PC-3 (cell line): ENCODE results near the gene ANXA6. TPM values are rescaled to one million over a fixed set of nuclear protein-coding genes. Genes with fewer than 3 reads are reported as not detected.
"Not testable (repeated sequence)": the region's sequence is repeated elsewhere in the genome, so short reads cannot be mapped to it uniquely, and the experiment has no call there.

Experiments used
- ATAC-seq: fragments of 200-7000 bp; cut with Tn5 transposase; 2 replicates; pipeline ENCODE4 v1.9.1; 2020; ENCODE audit warnings: mild to moderate bottlenecking, moderate library complexity
- BruUV-seq: library from RNA; stranded (reverse); fragments of 400-500 nt; replicated peaks from 2 replicates; lab custom pipeline; 2021; lab: Mats Ljungman, UMichigan
- CTCF ChIA-PET: fragments of 300-600 bp; sonication (Branson Sonifier 250); formaldehyde crosslinking; loops from one replicate; lab custom pipeline; 2022; ENCODE audit warnings: antibody characterized with exemption; lab: Charles Lee
- POLR2A ChIA-PET: fragments of 300-600 bp; sonication (Branson Sonifier 250); formaldehyde crosslinking; loops from one replicate; lab custom pipeline; 2022; ENCODE audit warnings: antibody characterized with exemption; ENCODE audit not compliant: unreplicated experiment; lab: Charles Lee
- DNase-seq: peaks from one replicate; pipeline ENCODE4 v3.0.0-alpha.2; 2015
- H2AFZ ChIP-seq: fragments of 300-600 bp; sonication (generic); 2 replicates; pipeline ENCODE4 v1.6.0; 2016; ENCODE audit warnings: antibody characterized with exemption, low read length
- H3F3A ChIP-seq: fragments of 300-600 bp; sonication (generic); one replicate; pipeline ENCODE4 v1.6.0; 2017; ENCODE audit warnings: antibody characterized with exemption, low read length, control low read depth, mild to moderate bottlenecking; ENCODE audit not compliant: unreplicated experiment
- H3K27ac ChIP-seq: fragments of 300-600 bp; sonication (generic); 2 replicates; pipeline ENCODE4 v1.5.1; 2016; ENCODE audit warnings: mild to moderate bottlenecking, low read length
- H3K27me3 ChIP-seq: fragments of 300-600 bp; sonication (generic); 2 replicates; pipeline ENCODE4 v1.6.1; 2016; ENCODE audit warnings: low read length, mixed read lengths
- H3K36me3 ChIP-seq: fragments of 300-600 bp; sonication (generic); 2 replicates; pipeline ENCODE4 v1.6.1; 2016; ENCODE audit warnings: low read depth, mixed run types, low read length, mixed read lengths
- H3K4me1 ChIP-seq: fragments of 300-600 bp; sonication (generic); 2 replicates; pipeline ENCODE4 v1.5.1; 2016; ENCODE audit warnings: low read length; ENCODE audit not compliant: insufficient read depth
- H3K4me2 ChIP-seq: fragments of 300-600 bp; sonication (generic); 2 replicates; pipeline ENCODE4 v1.6.0; 2016; ENCODE audit warnings: low read length
- H3K4me3 ChIP-seq: fragments of 300-600 bp; sonication (generic); 2 replicates; pipeline ENCODE4 v1.5.1; 2016; ENCODE audit warnings: mild to moderate bottlenecking, low read length, mixed read lengths
- H3K79me2 ChIP-seq: fragments of 300-600 bp; sonication (generic); 2 replicates; pipeline ENCODE4 v1.6.1; 2017; ENCODE audit warnings: low read length, mixed read lengths
- H3K9ac ChIP-seq: fragments of 300-600 bp; sonication (generic); 2 replicates; pipeline ENCODE4 v1.6.0; 2016; ENCODE audit warnings: mild to moderate bottlenecking, low read length
- H3K9me2 ChIP-seq: fragments of 300-600 bp; sonication (generic); replicated peaks from 2 replicates; pipeline ENCODE4 v1.6.1; 2016; ENCODE audit warnings: mixed run types, low read length, mixed read lengths
- H3K9me3 ChIP-seq: fragments of 300-600 bp; sonication (generic); 2 replicates; pipeline ENCODE4 v1.6.1; 2016; ENCODE audit warnings: low read length, mixed read lengths
- H4K20me1 ChIP-seq: fragments of 300-600 bp; sonication (generic); 2 replicates; pipeline ENCODE4 v1.6.1; 2016; ENCODE audit warnings: low read length, mixed read lengths
- EZH2 ChIP-seq: fragments of 300-600 bp; sonication (generic); IDR thresholded peaks from one replicate; pipeline ENCODE4 v1.6.1; 2017; ENCODE audit warnings: antibody characterized with exemption, mild to moderate bottlenecking, low read length; ENCODE audit not compliant: unreplicated experiment
- EZH2phosphoT487 ChIP-seq: fragments of 300-600 bp; sonication (generic); IDR thresholded peaks from 2 replicates; pipeline ENCODE4 v1.6.1; 2018; ENCODE audit warnings: mild to moderate bottlenecking, antibody characterized with exemption, low read length, borderline replicate concordance
- intact Hi-C: fragments of 100-400 bp; cut with micrococcal nuclease; formaldehyde crosslinking; loops from 2 replicates; pipeline ENCODE4 v1.9.0; 2023
- total RNA-seq: library from RNA; depleted of rRNA; stranded (reverse); fragments of >200 nt; gene quantifications from 2 replicates; pipeline ENCODE4 v1.2.3, GENCODE V29; 2014
- TF ChIP-seq, protein P1 (sequence below): fragments of 300-600 bp; sonication (generic); conservative IDR thresholded peaks from 2 replicates; pipeline ENCODE4 v1.5.1; 2017; ENCODE audit warnings: antibody characterized with exemption, low read depth, mild to moderate bottlenecking, low read length

Gene ANXA6
- total RNA-seq, 1 experiment from 2014 or later: 122 TPM

DNA sequence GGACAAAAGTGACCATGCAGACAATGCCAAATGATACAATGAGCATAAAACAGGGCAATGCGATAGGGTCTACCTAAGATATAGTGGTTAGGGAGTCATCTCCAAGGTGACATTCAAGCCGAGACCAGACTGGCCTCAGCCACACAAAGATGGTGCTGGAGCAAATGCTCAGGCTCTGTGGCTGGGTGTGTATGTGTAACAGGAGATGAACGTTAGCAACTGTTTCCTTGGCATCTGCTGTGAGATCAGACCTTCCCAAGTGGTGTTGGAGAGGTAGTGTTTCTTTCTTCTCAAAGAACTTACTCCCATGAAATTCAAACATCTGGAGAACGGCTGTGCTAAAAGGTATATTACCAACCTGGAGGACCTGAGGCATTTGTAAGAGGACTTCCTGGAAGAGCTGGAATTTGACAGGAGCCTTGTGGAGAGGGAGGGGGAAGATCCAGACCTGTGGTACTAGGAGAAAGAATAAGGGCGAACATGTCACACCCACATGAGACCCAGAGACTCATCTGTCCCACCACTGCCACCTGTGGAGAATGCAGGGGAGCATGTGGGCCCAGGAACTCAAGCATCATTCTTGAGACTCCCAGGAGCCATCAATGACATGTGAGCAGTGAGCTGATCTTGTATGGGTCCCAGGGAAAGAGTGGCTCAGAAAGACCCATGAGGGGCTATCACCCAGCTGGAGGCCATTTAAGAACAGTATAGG, 21.4 kb upstream of the ANXA6 start:
- CTCF ChIA-PET: no interaction called here
- H3K27me3 ChIP-seq: no peaks in the 10 kb centered on the region
- H3K27ac ChIP-seq: no peak overlapping the region
- POLR2A ChIA-PET: no interaction called here
- H3K36me3 ChIP-seq: no peaks in the 10 kb centered on the region
- H4K20me1 ChIP-seq: no peaks in the 10 kb centered on the region
- intact Hi-C loops: no loop called here
- no peaks in the 10 kb centered on the region for H3K9me3 ChIP-seq
- BruUV-seq: no TSS peak
- H3K9me2 ChIP-seq: no peaks in the 10 kb centered on the region
- no peak overlapping the region for H3K9ac ChIP-seq
- H3K4me3 ChIP-seq: no peak overlapping the region
- DNase-seq: no peak
- H2AFZ ChIP-seq: no peak overlapping the region
- H3F3A ChIP-seq: no peaks in the 10 kb centered on the region
- TF ChIP-seq, protein P1, sequence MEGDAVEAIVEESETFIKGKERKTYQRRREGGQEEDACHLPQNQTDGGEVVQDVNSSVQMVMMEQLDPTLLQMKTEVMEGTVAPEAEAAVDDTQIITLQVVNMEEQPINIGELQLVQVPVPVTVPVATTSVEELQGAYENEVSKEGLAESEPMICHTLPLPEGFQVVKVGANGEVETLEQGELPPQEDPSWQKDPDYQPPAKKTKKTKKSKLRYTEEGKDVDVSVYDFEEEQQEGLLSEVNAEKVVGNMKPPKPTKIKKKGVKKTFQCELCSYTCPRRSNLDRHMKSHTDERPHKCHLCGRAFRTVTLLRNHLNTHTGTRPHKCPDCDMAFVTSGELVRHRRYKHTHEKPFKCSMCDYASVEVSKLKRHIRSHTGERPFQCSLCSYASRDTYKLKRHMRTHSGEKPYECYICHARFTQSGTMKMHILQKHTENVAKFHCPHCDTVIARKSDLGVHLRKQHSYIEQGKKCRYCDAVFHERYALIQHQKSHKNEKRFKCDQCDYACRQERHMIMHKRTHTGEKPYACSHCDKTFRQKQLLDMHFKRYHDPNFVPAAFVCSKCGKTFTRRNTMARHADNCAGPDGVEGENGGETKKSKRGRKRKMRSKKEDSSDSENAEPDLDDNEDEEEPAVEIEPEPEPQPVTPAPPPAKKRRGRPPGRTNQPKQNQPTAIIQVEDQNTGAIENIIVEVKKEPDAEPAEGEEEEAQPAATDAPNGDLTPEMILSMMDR: no peak
- TF ChIP-seq EZH2phosphoT487 (no peak), EZH2 (no peak)
- no peak for ATAC-seq
- H3K4me1 ChIP-seq: peaks cover 8% of the 10 kb centered on the region
- no peaks in the 10 kb centered on the region for H3K79me2 ChIP-seq
- H3K4me2 ChIP-seq: no peak overlapping the region

- BruUV-seq: no TSS peak
- Histone ChIP-seq H3K27ac (no peak overlapping the region), H3K9me2 (no peaks in the 10 kb centered on the region), H3K79me2 (no peaks in the 10 kb centered on the region), H3K9ac (no peak overlapping the region), H3K27me3 (no peaks in the 10 kb centered on the region), H3F3A (no peaks in the 10 kb centered on the region), H2AFZ (no peak overlapping the region), H3K9me3 (no peaks in the 10 kb centered on the region), H3K4me1 (peaks cover 2% of the 10 kb centered on the region), H3K4me2 (no peak overlapping the region), H4K20me1 (no peaks in the 10 kb centered on the region), H3K36me3 (no peaks in the 10 kb centered on the region), H3K4me3 (no peak overlapping the region)
- POLR2A ChIA-PET: no interaction called here
- intact Hi-C loops: no loop called here
- ATAC-seq (no peak), DNase-seq (no peak)
- CTCF ChIA-PET: no interaction called here
- TF ChIP-seq EZH2phosphoT487 (no peak), EZH2 (no peak)
- TF ChIP-seq, protein P1: no peak
Observed at GRCh38 chr5:151178372-151178771, 20.8 kb upstream of the ANXA6 start.

- H3K9me2 ChIP-seq, H3K27me3 ChIP-seq, ATAC-seq, H3K9me3 ChIP-seq, H3K4me3 ChIP-seq, H3F3A ChIP-seq, CTCF ChIA-PET, BruUV-seq, H3K27ac ChIP-seq, H3K4me1 ChIP-seq, H4K20me1 ChIP-seq, H3K9ac ChIP-seq, H3K4me2 ChIP-seq, POLR2A ChIA-PET, DNase-seq, H2AFZ ChIP-seq, intact Hi-C loops, H3K79me2 ChIP-seq, H3K36me3 ChIP-seq: not testable (repeated sequence)
Observed at GRCh38 chr5:151176268-151176667, 18.7 kb upstream of the ANXA6 start.
